Activated CD4-positive, alpha-beta memory T cell treated with anti-CD3 and anti-CD28 coated beads, Interleukin-2, amount 10 ng/mL, durations not matched to agents 7 days and 5 days (primary cell): Measurements from ENCODE around the gene FUT8. TPM values are rescaled to one million over a fixed set of nuclear protein-coding genes. Genes with fewer than 3 reads are reported as not detected.
"Not testable (repeated sequence)": the region's sequence is repeated elsewhere in the genome, so short reads cannot be mapped to it uniquely, and the experiment has no call there.

ENCODE experiments used
- CTCF ChIA-PET: fragments of 350-600 bp; sonication (Branson Sonifier 250); formaldehyde crosslinking; loops from one replicate; lab custom pipeline; 2021; ENCODE audit warnings: antibody characterized with exemption, inconsistent platforms; lab: Charles Lee
- POLR2A ChIA-PET: fragments of 350-600 bp; sonication (Branson Sonifier 250); formaldehyde crosslinking; loops from one replicate; lab custom pipeline; 2021; ENCODE audit warnings: antibody characterized with exemption; lab: Charles Lee
- DNase-seq: peaks from one replicate; pipeline ENCODE4 v3.0.0-alpha.2; 2020
- H3K27ac Mint-ChIP-seq: one replicate; pipeline ENCODE4 v1.8.0; 2021; ENCODE audit warnings: mild to moderate bottlenecking, mixed read lengths
- H3K27me3 Mint-ChIP-seq: one replicate; pipeline ENCODE4 v1.8.0; 2021; ENCODE audit warnings: mixed read lengths
- H3K36me3 Mint-ChIP-seq: one replicate; pipeline ENCODE4 v1.8.0; 2021; ENCODE audit warnings: low read depth, mixed read lengths
- H3K4me1 Mint-ChIP-seq: one replicate; pipeline ENCODE4 v1.8.0; 2021; ENCODE audit warnings: mixed read lengths
- H3K4me3 Mint-ChIP-seq: one replicate; pipeline ENCODE4 v1.8.0; 2021; ENCODE audit warnings: mild to moderate bottlenecking, mixed read lengths
- H3K9me3 Mint-ChIP-seq: one replicate; pipeline ENCODE4 v1.8.0; 2021; ENCODE audit warnings: mixed read lengths
- total RNA-seq, 2 experiments: library from RNA; stranded (reverse); gene quantifications; one replicate each; pipeline ENCODE4 v1.2.3, GENCODE V29; 2021

The FUT8 gene
- total RNA-seq, 2 experiments from 2014 or later = 85.0 to 85.5 TPM

- H3K9me3 Mint-ChIP-seq = peaks cover 3% of the 10 kb centered on the region
- no peak for DNase-seq
- H3K36me3 Mint-ChIP-seq = peaks cover 40% of the 10 kb centered on the region
- no peak overlapping the region for H3K4me3 Mint-ChIP-seq
- ChIA-PET POLR2A (no interaction called here), CTCF (no interaction called here)
- H3K27ac Mint-ChIP-seq = no peak overlapping the region
- H3K4me1 Mint-ChIP-seq = no peaks in the 10 kb centered on the region
- no peaks in the 10 kb centered on the region for H3K27me3 Mint-ChIP-seq
These were observed 273.0 kb downstream of the FUT8 start for GRCh38 chr14:65685572-65685971.

DNA sequence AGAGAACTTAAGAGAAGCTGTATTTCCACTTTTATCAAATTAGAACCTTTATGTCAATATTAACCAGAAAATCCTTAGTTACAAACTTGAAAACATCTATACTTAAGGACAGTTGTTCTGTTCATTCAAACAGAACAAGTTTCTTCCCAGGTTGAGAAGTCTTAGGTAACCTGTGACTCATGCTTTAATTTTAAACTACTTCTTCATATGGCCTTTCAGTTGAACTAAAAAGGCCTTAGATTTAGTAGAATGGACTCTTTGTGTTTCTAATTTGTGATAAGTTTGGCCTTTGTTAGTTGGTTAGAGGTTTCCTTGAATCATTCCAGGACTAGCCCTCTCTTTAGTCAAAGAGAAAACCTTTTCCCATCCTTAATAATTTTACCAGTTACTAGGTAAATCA is 274.2 kb downstream of the FUT8 start:
- Mint-ChIP-seq H3K4me3 (no peak overlapping the region), H3K36me3 (peaks cover 43% of the 10 kb centered on the region), H3K27me3 (no peaks in the 10 kb centered on the region), H3K27ac (no peak overlapping the region), H3K4me1 (no peaks in the 10 kb centered on the region), H3K9me3 (peaks cover 7% of the 10 kb centered on the region)
- POLR2A ChIA-PET = no interaction called here
- CTCF ChIA-PET = no interaction called here
- no peak for DNase-seq

DNA sequence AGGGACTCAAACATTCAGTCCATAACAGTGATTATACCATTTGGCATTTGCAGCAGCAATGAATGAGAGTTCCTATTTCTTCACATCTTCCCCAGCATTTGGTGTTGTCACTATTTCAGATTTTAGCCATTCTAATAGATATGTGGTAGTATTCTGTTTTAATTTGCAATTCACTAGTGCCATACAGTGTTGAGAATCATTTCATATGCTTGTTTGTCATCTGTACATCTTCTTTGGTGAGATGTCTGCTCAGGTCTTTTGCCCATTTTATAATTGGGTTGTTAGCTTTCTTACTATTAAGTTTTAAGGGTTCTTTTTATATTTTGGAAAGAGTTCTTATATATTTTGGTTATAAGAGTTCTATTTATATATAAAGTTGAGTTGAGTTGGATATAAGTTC is 276.5 kb downstream of the FUT8 start:
- no peak for DNase-seq
- no peaks in the 10 kb centered on the region for H3K4me1 Mint-ChIP-seq
- H3K27ac Mint-ChIP-seq = no peak overlapping the region
- POLR2A ChIA-PET = no interaction called here
- H3K9me3 Mint-ChIP-seq = peaks cover 7% of the 10 kb centered on the region
- H3K27me3 Mint-ChIP-seq = no peaks in the 10 kb centered on the region
- CTCF ChIA-PET = no interaction called here
- peaks cover 46% of the 10 kb centered on the region for H3K36me3 Mint-ChIP-seq
- H3K4me3 Mint-ChIP-seq = no peak overlapping the region

- DNase-seq, CTCF ChIA-PET: not testable (repeated sequence)
These were observed 280.0 kb downstream of the FUT8 start for GRCh38 chr14:65692566-65692965.

DNA sequence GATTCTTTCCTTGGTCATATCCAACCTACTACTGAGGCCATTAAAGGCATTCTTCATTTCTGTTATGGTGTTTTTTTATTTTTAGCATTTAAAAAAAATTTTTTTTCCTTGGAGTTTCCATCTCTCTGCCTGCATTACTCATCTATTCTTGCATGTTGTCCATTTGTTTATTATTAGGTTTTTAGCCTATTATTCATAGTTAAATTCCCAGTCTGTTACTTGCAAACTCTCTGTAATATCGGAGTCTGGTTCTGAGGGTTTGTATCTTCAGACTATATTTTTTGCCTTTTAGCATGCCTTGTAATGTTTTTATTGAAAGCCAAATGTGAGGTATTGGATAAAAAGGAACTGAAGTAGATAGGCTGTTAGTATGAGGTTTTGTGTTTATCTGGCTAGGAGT is 284.3 kb downstream of the FUT8 start:
- Mint-ChIP-seq H3K27me3 (no peaks in the 10 kb centered on the region), H3K36me3 (peaks cover 16% of the 10 kb centered on the region), H3K9me3 (peaks cover 1% of the 10 kb centered on the region), H3K4me1 (no peaks in the 10 kb centered on the region), H3K27ac (no peak overlapping the region), H3K4me3 (no peak overlapping the region)
- ChIA-PET POLR2A (no interaction called here), CTCF (interaction anchor here (1.5 kb wide), 1 partner anchor 29 kb away, joined by 3 read pairs; no protein-coding TSS in a partner anchor)
- no peak for DNase-seq

More at GRCh38 chr14:65692566-65692965, 280.0 kb downstream of the FUT8 start:
- H3K27ac Mint-ChIP-seq, POLR2A ChIA-PET, H3K9me3 Mint-ChIP-seq, H3K27me3 Mint-ChIP-seq, H3K4me1 Mint-ChIP-seq, H3K4me3 Mint-ChIP-seq: not testable (repeated sequence)
- peaks cover 47% of the 10 kb centered on the region for H3K36me3 Mint-ChIP-seq

DNA sequence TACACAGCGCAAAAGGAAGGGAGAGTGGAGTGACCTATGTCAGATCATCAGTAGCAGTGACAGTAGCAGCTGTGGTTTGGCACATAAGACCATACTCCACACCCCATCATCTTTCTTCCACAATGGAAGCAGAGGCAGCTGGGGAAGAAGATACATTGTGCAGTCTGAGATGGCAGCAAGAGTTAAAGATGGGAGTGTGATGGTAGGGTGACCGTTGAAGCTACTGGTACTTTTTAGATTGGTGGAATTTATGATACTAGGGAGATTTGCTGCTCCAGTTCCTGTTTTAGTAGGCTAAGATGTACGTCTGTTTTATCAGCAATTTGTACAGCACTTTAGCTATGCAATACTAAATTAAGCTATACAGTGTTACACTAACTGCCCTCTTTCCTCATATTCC is 291.0 kb downstream of the FUT8 start:
- no peak overlapping the region for H3K4me3 Mint-ChIP-seq
- DNase-seq = no peak
- H3K9me3 Mint-ChIP-seq = peaks cover 8% of the 10 kb centered on the region
- CTCF ChIA-PET = interaction anchor here (1.1 to 2.8 kb wide), 2 partner anchors 256 to 288 kb away, joined by 4 to 7 read pairs; no protein-coding TSS in a partner anchor
- POLR2A ChIA-PET = interaction anchor here (0.6 to 1.1 kb wide), 2 partner anchors 26 to 519 kb away, joined by 3 read pairs; no protein-coding TSS in a partner anchor
- H3K4me1 Mint-ChIP-seq = peaks cover 13% of the 10 kb centered on the region
- H3K27ac Mint-ChIP-seq = no peak overlapping the region
- H3K27me3 Mint-ChIP-seq = no peaks in the 10 kb centered on the region
- H3K36me3 Mint-ChIP-seq = peaks cover 25% of the 10 kb centered on the region

DNA sequence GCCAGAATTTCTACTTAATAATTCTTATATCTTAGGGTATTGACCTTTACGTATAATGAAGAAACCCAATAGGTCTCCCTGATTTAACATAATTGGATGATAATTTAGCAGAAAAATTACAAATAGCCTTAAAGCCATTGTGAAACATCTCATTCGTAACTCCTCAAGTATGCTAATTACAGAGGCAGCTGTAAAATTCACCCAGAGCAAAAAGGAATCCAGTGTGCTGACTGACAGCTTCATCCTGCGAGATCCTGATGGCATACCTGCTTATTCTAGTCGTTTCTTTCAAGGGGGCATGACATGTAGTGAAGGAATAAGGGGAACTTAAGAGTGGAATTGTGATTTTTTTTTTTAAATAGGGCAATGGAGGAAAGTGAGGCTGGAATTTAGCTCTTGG is 291.5 kb downstream of the FUT8 start:
- H3K27ac Mint-ChIP-seq = no peak overlapping the region
- POLR2A ChIA-PET = interaction anchor here (1.1 kb wide), 1 partner anchor 520 kb away, joined by 3 read pairs; no protein-coding TSS in a partner anchor
- no peak overlapping the region for H3K4me3 Mint-ChIP-seq
- no peaks in the 10 kb centered on the region for H3K27me3 Mint-ChIP-seq
- H3K36me3 Mint-ChIP-seq = peaks cover 27% of the 10 kb centered on the region
- CTCF ChIA-PET = interaction anchor here (1.1 kb wide), 1 partner anchor 289 kb away, joined by 4 read pairs; no protein-coding TSS in a partner anchor
- peaks cover 15% of the 10 kb centered on the region for H3K4me1 Mint-ChIP-seq
- H3K9me3 Mint-ChIP-seq = peaks cover 8% of the 10 kb centered on the region
- DNase-seq = no peak

- Mint-ChIP-seq H3K9me3 (peaks cover 8% of the 10 kb centered on the region), H3K27me3 (no peaks in the 10 kb centered on the region), H3K27ac (peak overlapping the region; percentile 33), H3K36me3 (peaks cover 27% of the 10 kb centered on the region), H3K4me3 (no peak overlapping the region), H3K4me1 (peaks cover 15% of the 10 kb centered on the region)
- DNase-seq = no peak
- ChIA-PET POLR2A (interaction anchor here (1.0 kb wide), 1 partner anchor 142 kb away, joined by 3 read pairs; no protein-coding TSS in a partner anchor), CTCF (interaction anchor here (0.6 to 1.1 kb wide), 2 partner anchors 289 to 835 kb away, joined by 3 to 4 read pairs; no protein-coding TSS in a partner anchor)
These were observed 291.9 kb downstream of the FUT8 start for GRCh38 chr14:65704437-65704836.

- Mint-ChIP-seq H3K4me3 (no peak overlapping the region), H3K36me3 (peaks cover 27% of the 10 kb centered on the region), H3K9me3 (peaks cover 8% of the 10 kb centered on the region), H3K27ac (peak overlapping the region; percentile 33), H3K27me3 (no peaks in the 10 kb centered on the region), H3K4me1 (peaks cover 15% of the 10 kb centered on the region)
- ChIA-PET CTCF (interaction anchor here (0.6 to 1.1 kb wide), 2 partner anchors 290 to 835 kb away, joined by 3 to 4 read pairs; no protein-coding TSS in a partner anchor), POLR2A (interaction anchor here (1.0 kb wide), 1 partner anchor 141 kb away, joined by 3 read pairs; no protein-coding TSS in a partner anchor)
- peak; percentile 20 for DNase-seq
These were observed 292.3 kb downstream of the FUT8 start for GRCh38 chr14:65704850-65705249.

DNA sequence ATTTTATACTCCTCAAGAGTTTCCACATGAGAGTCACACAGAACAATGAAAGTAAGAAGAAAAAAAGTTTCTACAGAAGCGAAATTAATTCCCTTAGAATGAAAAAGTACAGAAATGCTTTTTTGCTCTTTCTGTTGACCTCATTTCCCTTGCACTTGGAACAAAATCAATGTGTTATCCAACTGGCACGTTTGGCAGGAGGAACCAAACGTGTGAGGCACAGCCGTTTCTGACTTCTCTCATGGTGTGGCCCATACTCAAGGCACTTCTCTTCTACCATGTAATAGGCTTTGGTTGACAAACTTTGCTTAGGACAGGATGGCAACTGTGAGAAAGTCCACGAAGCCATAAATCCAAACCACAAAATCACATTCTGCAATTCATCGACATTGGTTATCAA is 297.0 kb downstream of the FUT8 start:
- DNase-seq = no peak
- Mint-ChIP-seq H3K27me3 (no peaks in the 10 kb centered on the region), H3K4me1 (peaks cover 13% of the 10 kb centered on the region), H3K4me3 (no peak overlapping the region), H3K36me3 (peaks cover 39% of the 10 kb centered on the region), H3K9me3 (peaks cover 15% of the 10 kb centered on the region), H3K27ac (no peak overlapping the region)
- ChIA-PET CTCF (no interaction called here), POLR2A (no interaction called here)

DNA sequence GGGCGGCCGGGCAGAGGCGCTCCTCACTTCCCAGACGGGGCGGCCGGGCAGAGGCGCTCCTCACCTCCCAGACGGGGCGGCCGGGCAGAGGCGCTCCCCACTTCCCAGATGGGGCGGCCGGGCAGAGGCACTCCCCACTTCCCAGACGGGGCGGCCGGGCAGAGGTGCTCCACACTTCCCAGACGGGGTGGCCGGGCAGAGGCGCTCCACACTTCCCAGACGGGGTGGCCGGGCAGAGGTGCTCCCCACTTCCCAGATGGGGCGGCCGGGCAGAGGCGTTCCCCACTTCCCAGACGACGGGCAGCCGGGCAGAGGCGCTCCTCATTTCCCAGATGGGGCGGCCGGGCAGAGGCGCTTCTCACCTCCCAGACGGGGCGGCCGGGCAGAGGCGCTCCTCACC is 304.3 kb downstream of the FUT8 start:
- H3K9me3 Mint-ChIP-seq = peaks cover 40% of the 10 kb centered on the region
- H3K27me3 Mint-ChIP-seq, CTCF ChIA-PET, H3K4me3 Mint-ChIP-seq, DNase-seq, POLR2A ChIA-PET, H3K27ac Mint-ChIP-seq, H3K4me1 Mint-ChIP-seq: not testable (repeated sequence)
- H3K36me3 Mint-ChIP-seq = peaks cover 72% of the 10 kb centered on the region

DNA sequence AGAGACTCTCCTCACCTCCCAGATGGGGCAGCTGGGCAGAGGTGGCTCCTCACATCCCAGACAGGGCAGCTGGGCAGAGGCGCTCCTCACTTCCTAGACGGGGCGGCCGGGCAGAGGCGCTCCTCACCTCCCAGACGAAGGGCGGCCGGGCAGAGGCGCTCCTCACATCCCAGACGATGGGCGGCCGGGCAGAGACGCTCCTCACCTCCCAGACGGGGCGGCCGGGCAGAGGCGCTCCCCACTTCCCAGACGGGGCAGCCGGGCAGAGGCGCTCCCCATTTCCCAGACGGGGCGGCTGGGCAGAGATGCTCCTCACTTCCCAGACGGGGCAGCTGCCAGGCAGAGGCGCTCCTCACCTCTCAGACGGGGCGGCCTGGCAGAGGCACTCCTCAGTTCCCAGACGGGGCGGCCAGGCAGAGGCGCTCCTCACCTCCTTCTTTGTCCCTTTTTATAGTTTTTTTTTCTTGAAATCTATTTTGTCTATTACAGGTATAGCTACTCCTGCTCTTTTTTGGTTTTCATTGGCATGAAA is 304.9 kb downstream of the FUT8 start:
- POLR2A ChIA-PET = interaction anchor here (1.5 kb wide), 1 partner anchor 40 kb away, joined by 3 read pairs; no protein-coding TSS in a partner anchor
- H3K36me3 Mint-ChIP-seq = peaks cover 79% of the 10 kb centered on the region
- not testable (repeated sequence) for H3K27ac Mint-ChIP-seq

DNA sequence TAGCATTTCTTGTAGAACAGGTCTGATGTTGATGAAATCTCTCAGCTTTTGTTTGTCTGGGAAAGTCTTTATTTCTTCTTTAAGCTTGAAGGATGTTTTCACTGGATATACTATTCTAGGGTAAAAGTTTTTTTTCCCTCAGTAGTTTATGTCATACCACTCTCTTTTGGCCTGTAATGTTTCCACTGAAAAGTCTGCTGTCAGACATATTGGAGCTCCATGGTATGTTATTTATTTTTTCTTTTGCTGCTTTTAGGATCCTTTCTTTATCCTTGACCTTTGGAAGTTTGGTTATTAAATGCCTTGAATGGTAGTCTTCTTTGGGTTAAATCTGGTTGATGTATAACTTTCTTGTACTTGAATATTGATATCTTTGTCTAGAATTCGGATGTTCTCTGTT is 306.1 kb downstream of the FUT8 start:
- POLR2A ChIA-PET = interaction anchor here (1.5 kb wide), 1 partner anchor 39 kb away, joined by 3 read pairs; no protein-coding TSS in a partner anchor
- peaks cover 79% of the 10 kb centered on the region for H3K36me3 Mint-ChIP-seq
- no peak overlapping the region for H3K4me3 Mint-ChIP-seq
- peaks cover 20% of the 10 kb centered on the region for H3K4me1 Mint-ChIP-seq
- H3K27me3 Mint-ChIP-seq = no peaks in the 10 kb centered on the region
- no peak for DNase-seq
- CTCF ChIA-PET = no interaction called here
- peaks cover 38% of the 10 kb centered on the region for H3K9me3 Mint-ChIP-seq
- no peak overlapping the region for H3K27ac Mint-ChIP-seq

More for the DNA sequence above, 304.9 kb downstream of the FUT8 start:
- CTCF ChIA-PET, H3K27me3 Mint-ChIP-seq, H3K4me3 Mint-ChIP-seq, DNase-seq: not testable (repeated sequence)
- Mint-ChIP-seq H3K4me1 (peaks cover 10% of the 10 kb centered on the region), H3K9me3 (peaks cover 40% of the 10 kb centered on the region)
